Activated CD4-positive, alpha-beta T cell treated with anti-CD3 and anti-CD28 coated beads, Interleukin-2, amount 10 ng/mL, durations not matched to agents 24 days and 14 days (primary cell): ENCODE data around the gene PYGO1. TPM values are rescaled to one million over a fixed set of nuclear protein-coding genes. Genes with fewer than 3 reads are reported as not detected.
"Not testable (repeated sequence)": the region's sequence is repeated elsewhere in the genome, so short reads cannot be mapped to it uniquely, and the experiment has no call there.

Experiments used
- DNase-seq: peaks from one replicate; pipeline ENCODE4 v3.0.0; 2022
- H3K27ac Mint-ChIP-seq: one replicate; pipeline ENCODE4 v1.8.0; 2022; ENCODE audit warnings: mild to moderate bottlenecking, mixed read lengths
- H3K27me3 Mint-ChIP-seq: one replicate; pipeline ENCODE4 v1.8.0; 2022; ENCODE audit warnings: mixed read lengths
- H3K36me3 Mint-ChIP-seq: one replicate; pipeline ENCODE4 v1.8.0; 2022; ENCODE audit warnings: low read depth, mild to moderate bottlenecking, mixed read lengths
- H3K4me1 Mint-ChIP-seq: one replicate; pipeline ENCODE4 v1.8.0; 2021; ENCODE audit warnings: mixed read lengths
- H3K4me3 Mint-ChIP-seq: one replicate; pipeline ENCODE4 v1.8.0; 2022; ENCODE audit warnings: mild to moderate bottlenecking, moderate library complexity, mixed read lengths
- H3K9me3 Mint-ChIP-seq: one replicate; pipeline ENCODE4 v1.8.0; 2021; ENCODE audit warnings: mixed read lengths
- intact Hi-C: fragments of 100-400 bp; cut with micrococcal nuclease; formaldehyde crosslinking; loops from one replicate; pipeline ENCODE4 v1.15.1; 2023
- total RNA-seq: library from RNA; stranded (reverse); gene quantifications from 2 replicates; pipeline ENCODE4 v1.2.3, GENCODE V29; 2022

PYGO1 gene
- total RNA-seq, 1 donor from 2014 or later: not detected

DNA sequence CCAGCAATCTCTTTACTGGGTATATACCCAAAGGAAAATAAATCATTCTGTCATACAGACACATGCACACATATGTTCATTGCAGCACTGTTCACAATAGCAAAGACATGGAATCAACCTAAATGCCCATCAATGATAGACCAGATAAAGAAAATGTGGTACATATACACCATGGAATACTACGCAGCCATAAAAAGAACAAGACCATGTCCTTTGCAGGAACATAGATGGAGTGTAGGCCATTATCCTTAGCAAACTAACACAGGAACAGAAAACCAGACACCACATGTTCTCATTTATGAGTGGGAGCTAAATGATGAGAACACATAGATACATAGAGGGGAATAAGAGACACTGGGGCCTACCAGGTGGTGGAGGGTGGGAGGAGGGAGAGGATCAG, 4.9 kb upstream of the PYGO1 start:
- H3K27me3 Mint-ChIP-seq: peaks cover 39% of the 10 kb centered on the region
- H3K9me3 Mint-ChIP-seq, H3K27ac Mint-ChIP-seq, H3K4me1 Mint-ChIP-seq, DNase-seq, H3K36me3 Mint-ChIP-seq, intact Hi-C loops, H3K4me3 Mint-ChIP-seq: not testable (repeated sequence)

DNA sequence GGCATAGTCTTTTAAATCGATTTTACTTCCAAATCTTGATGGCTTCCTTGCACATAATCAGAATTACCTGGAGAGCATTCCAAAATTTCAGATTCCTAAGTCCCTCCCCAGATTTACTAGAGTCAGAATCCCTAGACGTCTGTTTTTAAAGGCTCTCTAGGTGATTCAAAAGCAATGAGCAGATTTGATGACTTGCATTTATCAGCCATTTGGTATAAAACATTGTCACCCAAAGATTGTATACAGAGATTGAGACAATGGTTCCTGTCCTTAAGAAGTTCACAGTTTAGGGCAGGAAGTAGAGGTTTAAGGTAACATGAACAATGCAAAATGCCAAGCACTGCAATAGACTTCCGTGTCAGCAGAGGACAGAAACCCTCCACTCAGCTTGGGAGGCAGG, 2.6 kb upstream of the PYGO1 start:
- no peak overlapping the region for H3K4me3 Mint-ChIP-seq
- peaks cover 2% of the 10 kb centered on the region for H3K4me1 Mint-ChIP-seq
- H3K27me3 Mint-ChIP-seq: peaks cover 37% of the 10 kb centered on the region
- no peak overlapping the region for H3K27ac Mint-ChIP-seq
- intact Hi-C loops: no loop called here
- DNase-seq: no peak
- peaks cover 4% of the 10 kb centered on the region for H3K9me3 Mint-ChIP-seq
- H3K36me3 Mint-ChIP-seq: no peaks in the 10 kb centered on the region

DNA sequence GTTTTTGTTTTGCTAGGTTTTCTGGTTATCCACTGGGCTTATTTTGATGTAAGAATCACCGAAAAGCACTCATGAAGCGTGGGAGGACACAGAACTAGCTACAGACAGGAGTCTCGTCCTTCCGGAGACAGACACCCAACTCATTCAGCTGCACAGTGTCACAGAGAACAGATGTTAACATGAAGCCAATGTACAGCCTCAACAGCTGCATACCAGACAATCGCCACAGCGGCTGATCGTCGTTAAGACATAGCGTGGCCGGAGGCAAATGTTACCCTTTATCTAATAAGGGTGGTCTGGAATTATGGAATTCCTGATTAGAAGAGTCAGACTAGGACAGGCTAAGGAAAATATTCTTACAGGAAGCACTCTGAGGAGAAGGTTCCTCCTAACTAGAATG, 1.1 kb upstream of the PYGO1 start:
- Mint-ChIP-seq H3K27me3 (peaks cover 45% of the 10 kb centered on the region), H3K9me3 (peaks cover 4% of the 10 kb centered on the region), H3K36me3 (no peaks in the 10 kb centered on the region), H3K4me3 (peak overlapping the region; percentile 70), H3K27ac (no peak overlapping the region), H3K4me1 (peaks cover 2% of the 10 kb centered on the region)
- intact Hi-C loops: no loop called here
- no peak for DNase-seq

GRCh38 chr15:55588815-55589115, 620 bp upstream of the PYGO1 start:
- intact Hi-C loops: no loop called here
- H3K9me3 Mint-ChIP-seq: peaks cover 4% of the 10 kb centered on the region
- H3K27me3 Mint-ChIP-seq: peaks cover 47% of the 10 kb centered on the region
- no peak overlapping the region for H3K27ac Mint-ChIP-seq
- H3K4me1 Mint-ChIP-seq: peaks cover 2% of the 10 kb centered on the region
- DNase-seq: no peak
- peak overlapping the region; percentile 70 for H3K4me3 Mint-ChIP-seq
- H3K36me3 Mint-ChIP-seq: no peaks in the 10 kb centered on the region

DNA sequence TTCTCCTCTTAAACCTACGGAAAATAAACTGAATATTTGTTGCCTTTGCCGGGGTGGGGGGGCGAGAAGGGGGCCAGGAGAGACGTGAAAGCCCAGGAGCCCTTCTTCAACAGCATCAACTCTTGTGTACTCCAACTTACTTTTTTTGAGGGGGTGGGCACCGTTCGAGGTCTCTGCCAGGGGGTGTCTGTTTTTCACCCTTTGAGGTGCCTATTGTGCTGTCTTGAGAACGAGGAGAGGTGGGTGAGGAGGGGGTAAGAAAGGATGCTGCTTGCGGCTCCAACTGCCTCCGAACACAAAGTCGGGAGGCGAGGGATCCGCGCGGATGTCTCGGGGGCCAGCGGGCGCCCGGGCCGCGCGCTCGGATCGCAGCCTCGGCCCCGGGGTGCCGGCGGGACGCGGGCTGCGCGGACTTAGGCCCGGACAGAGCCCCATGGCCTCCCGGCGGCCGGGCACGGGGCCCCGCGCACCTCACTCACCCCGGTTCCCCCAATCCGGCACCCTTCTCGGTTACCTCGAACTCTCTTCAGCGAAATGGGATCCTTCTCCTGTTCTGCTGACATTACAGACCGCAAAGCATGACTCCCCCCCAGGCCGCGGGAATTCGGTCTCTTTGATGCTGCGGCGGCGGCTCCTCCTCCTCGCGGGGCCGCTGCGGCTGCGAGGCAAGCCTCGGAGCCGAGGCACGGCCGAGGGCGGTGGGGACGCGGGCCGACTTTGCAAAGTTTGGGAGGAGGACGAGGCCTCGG, 650 bp downstream of the PYGO1 start:
- no peak overlapping the region for H3K27ac Mint-ChIP-seq
- no peaks in the 10 kb centered on the region for H3K36me3 Mint-ChIP-seq
- intact Hi-C loops: no loop called here
- peaks cover 50% of the 10 kb centered on the region for H3K27me3 Mint-ChIP-seq
- H3K4me3 Mint-ChIP-seq: peak overlapping the region; percentile 47
- H3K9me3 Mint-ChIP-seq: no peaks in the 10 kb centered on the region
- peaks cover 2% of the 10 kb centered on the region for H3K4me1 Mint-ChIP-seq
- DNase-seq: peak; percentile 62

DNA sequence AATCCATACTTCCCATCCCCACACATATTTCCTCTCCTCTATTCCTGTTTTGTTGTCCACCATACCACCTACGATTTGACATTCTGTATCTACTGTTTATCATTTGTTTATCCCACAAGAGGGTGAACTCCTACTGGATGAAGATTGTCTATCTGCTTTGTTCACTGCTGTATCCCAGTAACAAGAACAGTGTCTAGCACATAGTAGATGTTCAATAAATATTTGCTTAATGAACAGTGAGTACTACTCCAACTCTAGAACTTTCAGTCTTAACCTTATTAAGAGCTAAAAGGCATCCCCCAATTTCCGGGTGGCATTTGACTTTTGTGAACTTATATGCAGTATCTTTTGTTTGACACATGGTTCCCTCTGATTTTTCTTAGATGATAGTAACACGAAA, 1.3 kb downstream of the PYGO1 start:
- no peak overlapping the region for H3K27ac Mint-ChIP-seq
- DNase-seq: no peak
- H3K27me3 Mint-ChIP-seq: peaks cover 50% of the 10 kb centered on the region
- intact Hi-C loops: no loop called here
- no peaks in the 10 kb centered on the region for H3K36me3 Mint-ChIP-seq
- H3K4me3 Mint-ChIP-seq: no peak overlapping the region
- no peaks in the 10 kb centered on the region for H3K9me3 Mint-ChIP-seq
- peaks cover 2% of the 10 kb centered on the region for H3K4me1 Mint-ChIP-seq

- Mint-ChIP-seq H3K27ac (no peak overlapping the region), H3K4me3 (no peak overlapping the region), H3K36me3 (no peaks in the 10 kb centered on the region), H3K9me3 (no peaks in the 10 kb centered on the region), H3K4me1 (no peaks in the 10 kb centered on the region), H3K27me3 (peaks cover 17% of the 10 kb centered on the region)
- DNase-seq: no peak
- intact Hi-C loops: no loop called here
These were observed 11.2 kb downstream of the PYGO1 start for GRCh38 chr15:55576943-55577342.

GRCh38 chr15:55574096-55574495, 14.0 kb downstream of the PYGO1 start:
- no peak for DNase-seq
- no peaks in the 10 kb centered on the region for H3K4me1 Mint-ChIP-seq
- H3K36me3 Mint-ChIP-seq: no peaks in the 10 kb centered on the region
- peaks cover 7% of the 10 kb centered on the region for H3K27me3 Mint-ChIP-seq
- intact Hi-C loops: no loop called here
- no peak overlapping the region for H3K4me3 Mint-ChIP-seq
- no peak overlapping the region for H3K27ac Mint-ChIP-seq
- peaks cover 4% of the 10 kb centered on the region for H3K9me3 Mint-ChIP-seq

GRCh38 chr15:55573224-55573623, 14.9 kb downstream of the PYGO1 start:
- peaks cover 4% of the 10 kb centered on the region for H3K9me3 Mint-ChIP-seq
- peaks cover 7% of the 10 kb centered on the region for H3K27me3 Mint-ChIP-seq
- H3K27ac Mint-ChIP-seq: no peak overlapping the region
- intact Hi-C loops: no loop called here
- no peak for DNase-seq
- no peak overlapping the region for H3K4me3 Mint-ChIP-seq
- H3K36me3 Mint-ChIP-seq: no peaks in the 10 kb centered on the region
- H3K4me1 Mint-ChIP-seq: no peaks in the 10 kb centered on the region

GRCh38 chr15:55564347-55565145, 23.6 kb downstream of the PYGO1 start:
- DNase-seq: no peak
- no peak overlapping the region for H3K27ac Mint-ChIP-seq
- no peaks in the 10 kb centered on the region for H3K36me3 Mint-ChIP-seq
- H3K27me3 Mint-ChIP-seq: peaks cover 11% of the 10 kb centered on the region
- intact Hi-C loops: no loop called here
- no peak overlapping the region for H3K4me3 Mint-ChIP-seq
- H3K4me1 Mint-ChIP-seq: no peaks in the 10 kb centered on the region
- H3K9me3 Mint-ChIP-seq: peaks cover 11% of the 10 kb centered on the region

GRCh38 chr15:55562601-55563000, 25.5 kb downstream of the PYGO1 start:
- Mint-ChIP-seq H3K27ac (no peak overlapping the region), H3K36me3 (no peaks in the 10 kb centered on the region), H3K9me3 (peaks cover 11% of the 10 kb centered on the region), H3K4me1 (no peaks in the 10 kb centered on the region), H3K4me3 (no peak overlapping the region), H3K27me3 (peaks cover 2% of the 10 kb centered on the region)
- no peak for DNase-seq
- intact Hi-C loops: no loop called here

GRCh38 chr15:55555089-55555488, 33.1 kb downstream of the PYGO1 start:
- no peak for DNase-seq
- Mint-ChIP-seq H3K4me3 (no peak overlapping the region), H3K4me1 (no peaks in the 10 kb centered on the region), H3K9me3 (peaks cover 20% of the 10 kb centered on the region), H3K36me3 (no peaks in the 10 kb centered on the region), H3K27me3 (no peaks in the 10 kb centered on the region), H3K27ac (no peak overlapping the region)
- intact Hi-C loops: no loop called here

DNA sequence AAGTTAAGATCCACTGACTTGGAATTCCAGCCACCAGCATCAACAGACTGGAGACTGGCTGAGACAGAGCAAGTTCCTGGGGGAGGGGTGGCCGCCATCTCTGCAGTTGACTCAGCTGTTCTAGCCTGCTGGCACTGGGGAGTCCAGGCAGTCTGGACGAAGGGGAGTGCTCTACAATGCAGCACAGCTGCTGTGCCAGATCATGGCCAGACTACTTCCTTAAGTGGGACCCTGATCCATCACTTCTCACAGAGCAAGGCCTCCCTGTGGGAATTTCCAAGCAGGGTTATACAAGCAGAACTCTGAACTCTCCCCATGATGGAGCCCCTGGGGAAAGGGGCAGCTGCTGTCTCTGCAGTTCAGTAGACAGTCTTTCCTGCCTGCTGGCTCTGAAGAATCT, 35.2 kb downstream of the PYGO1 start:
- H3K4me3 Mint-ChIP-seq: no peak overlapping the region
- H3K27ac Mint-ChIP-seq: no peak overlapping the region
- H3K36me3 Mint-ChIP-seq: no peaks in the 10 kb centered on the region
- intact Hi-C loops: no loop called here
- H3K4me1 Mint-ChIP-seq: no peaks in the 10 kb centered on the region
- H3K27me3 Mint-ChIP-seq: no peaks in the 10 kb centered on the region
- no peak for DNase-seq
- peaks cover 20% of the 10 kb centered on the region for H3K9me3 Mint-ChIP-seq

DNA sequence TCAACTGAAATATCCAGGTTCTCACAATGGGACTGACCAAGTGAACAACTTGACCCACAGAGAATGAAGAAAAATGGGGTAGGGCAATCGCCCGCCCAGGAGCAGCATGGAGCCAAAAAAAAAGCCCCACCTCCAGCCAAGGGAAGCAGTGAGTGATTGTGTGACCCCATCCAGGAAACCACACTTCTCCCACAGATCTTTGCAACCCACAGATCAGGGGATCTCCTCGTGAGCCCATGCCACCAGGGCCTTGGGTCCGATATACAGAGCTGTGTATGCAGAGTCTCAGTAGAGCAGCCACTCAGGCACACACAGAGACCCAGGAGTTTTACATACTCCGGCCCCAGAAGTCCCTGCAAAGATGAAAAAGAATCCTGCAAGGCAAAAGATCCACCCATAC, 35.7 kb downstream of the PYGO1 start:
- Mint-ChIP-seq H3K36me3 (no peaks in the 10 kb centered on the region), H3K27ac (no peak overlapping the region), H3K9me3 (peaks cover 20% of the 10 kb centered on the region), H3K4me3 (no peak overlapping the region), H3K4me1 (no peaks in the 10 kb centered on the region), H3K27me3 (no peaks in the 10 kb centered on the region)
- DNase-seq: no peak
- intact Hi-C loops: no loop called here
